ENCODE data around the gene EXOC8.

DNA sequence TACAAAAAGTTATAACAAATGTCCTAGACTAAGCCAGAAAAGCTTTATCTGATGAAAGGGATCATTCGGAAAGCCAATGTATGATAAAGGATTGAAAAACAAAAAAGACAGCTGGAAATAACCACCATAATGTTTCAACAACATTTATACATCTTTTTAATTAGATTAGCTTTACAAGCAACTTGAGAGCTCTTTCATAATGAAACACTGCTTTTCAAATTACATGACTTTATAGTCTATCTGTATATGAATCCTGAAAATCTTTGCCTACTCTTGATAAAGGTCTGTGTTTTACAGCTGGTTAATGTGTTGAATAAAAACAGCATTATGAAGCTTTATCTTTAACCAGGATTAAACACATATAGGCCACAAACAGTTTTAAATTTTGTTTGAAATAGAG is 26.0 kb upstream of the EXOC8 start:
- no peak for TF ChIP-seq POLR2A (IDR thresholded peaks at IDR 0.05)
- TF ChIP-seq, protein P1, sequence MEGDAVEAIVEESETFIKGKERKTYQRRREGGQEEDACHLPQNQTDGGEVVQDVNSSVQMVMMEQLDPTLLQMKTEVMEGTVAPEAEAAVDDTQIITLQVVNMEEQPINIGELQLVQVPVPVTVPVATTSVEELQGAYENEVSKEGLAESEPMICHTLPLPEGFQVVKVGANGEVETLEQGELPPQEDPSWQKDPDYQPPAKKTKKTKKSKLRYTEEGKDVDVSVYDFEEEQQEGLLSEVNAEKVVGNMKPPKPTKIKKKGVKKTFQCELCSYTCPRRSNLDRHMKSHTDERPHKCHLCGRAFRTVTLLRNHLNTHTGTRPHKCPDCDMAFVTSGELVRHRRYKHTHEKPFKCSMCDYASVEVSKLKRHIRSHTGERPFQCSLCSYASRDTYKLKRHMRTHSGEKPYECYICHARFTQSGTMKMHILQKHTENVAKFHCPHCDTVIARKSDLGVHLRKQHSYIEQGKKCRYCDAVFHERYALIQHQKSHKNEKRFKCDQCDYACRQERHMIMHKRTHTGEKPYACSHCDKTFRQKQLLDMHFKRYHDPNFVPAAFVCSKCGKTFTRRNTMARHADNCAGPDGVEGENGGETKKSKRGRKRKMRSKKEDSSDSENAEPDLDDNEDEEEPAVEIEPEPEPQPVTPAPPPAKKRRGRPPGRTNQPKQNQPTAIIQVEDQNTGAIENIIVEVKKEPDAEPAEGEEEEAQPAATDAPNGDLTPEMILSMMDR (IDR thresholded peaks at IDR 0.05) = no peak
